ENCODE measurements around the gene SPDL1. TPM values are rescaled to one million over a fixed set of nuclear protein-coding genes. Genes with fewer than 3 reads are reported as not detected.

The SPDL1 gene
- total and polyA plus RNA-seq, 8 donors = 6.4 to 43.2 (median 33.3) TPM

GRCh38 chr5:169542811-169543210, 40.8 kb upstream of the SPDL1 start:
- Histone ChIP-seq H3K4me1 (peaks cover 0 to 4% of the 10 kb centered on the region in 2 donors), H3K4me3 (no peak overlapping the region), H3K27ac (no peak overlapping the region), H3K27me3 (peaks cover 0 to 8% of the 10 kb centered on the region in 2 donors), H3K36me3 (no peaks in the 10 kb centered on the region), H3K9me3 (no peaks in the 10 kb centered on the region)
- DNase-seq (peak in 1 of 4 donors; percentile 9), ATAC-seq (no peak)
- TF ChIP-seq, protein P1, sequence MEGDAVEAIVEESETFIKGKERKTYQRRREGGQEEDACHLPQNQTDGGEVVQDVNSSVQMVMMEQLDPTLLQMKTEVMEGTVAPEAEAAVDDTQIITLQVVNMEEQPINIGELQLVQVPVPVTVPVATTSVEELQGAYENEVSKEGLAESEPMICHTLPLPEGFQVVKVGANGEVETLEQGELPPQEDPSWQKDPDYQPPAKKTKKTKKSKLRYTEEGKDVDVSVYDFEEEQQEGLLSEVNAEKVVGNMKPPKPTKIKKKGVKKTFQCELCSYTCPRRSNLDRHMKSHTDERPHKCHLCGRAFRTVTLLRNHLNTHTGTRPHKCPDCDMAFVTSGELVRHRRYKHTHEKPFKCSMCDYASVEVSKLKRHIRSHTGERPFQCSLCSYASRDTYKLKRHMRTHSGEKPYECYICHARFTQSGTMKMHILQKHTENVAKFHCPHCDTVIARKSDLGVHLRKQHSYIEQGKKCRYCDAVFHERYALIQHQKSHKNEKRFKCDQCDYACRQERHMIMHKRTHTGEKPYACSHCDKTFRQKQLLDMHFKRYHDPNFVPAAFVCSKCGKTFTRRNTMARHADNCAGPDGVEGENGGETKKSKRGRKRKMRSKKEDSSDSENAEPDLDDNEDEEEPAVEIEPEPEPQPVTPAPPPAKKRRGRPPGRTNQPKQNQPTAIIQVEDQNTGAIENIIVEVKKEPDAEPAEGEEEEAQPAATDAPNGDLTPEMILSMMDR (IDR thresholded peaks at IDR 0.05) = no peak
- intact Hi-C loops (cut with DNase I) = no loop called here

GRCh38 chr5:169544264-169544950, 39.2 kb upstream of the SPDL1 start:
- H3K27me3 ChIP-seq = peaks cover 0 to 15% of the 10 kb centered on the region in 2 donors
- no peaks in the 10 kb centered on the region for H3K9me3 ChIP-seq
- no peak overlapping the region for H3K4me3 ChIP-seq
- TF ChIP-seq, protein P1 (IDR thresholded peaks at IDR 0.05) = no peak
- no peak for DNase-seq
- peaks cover 0 to 4% of the 10 kb centered on the region in 2 donors for H3K4me1 ChIP-seq
- intact Hi-C loops (cut with DNase I) = no loop called here
- no peak overlapping the region for H3K27ac ChIP-seq
- no peak for ATAC-seq
- no peaks in the 10 kb centered on the region for H3K36me3 ChIP-seq

DNA sequence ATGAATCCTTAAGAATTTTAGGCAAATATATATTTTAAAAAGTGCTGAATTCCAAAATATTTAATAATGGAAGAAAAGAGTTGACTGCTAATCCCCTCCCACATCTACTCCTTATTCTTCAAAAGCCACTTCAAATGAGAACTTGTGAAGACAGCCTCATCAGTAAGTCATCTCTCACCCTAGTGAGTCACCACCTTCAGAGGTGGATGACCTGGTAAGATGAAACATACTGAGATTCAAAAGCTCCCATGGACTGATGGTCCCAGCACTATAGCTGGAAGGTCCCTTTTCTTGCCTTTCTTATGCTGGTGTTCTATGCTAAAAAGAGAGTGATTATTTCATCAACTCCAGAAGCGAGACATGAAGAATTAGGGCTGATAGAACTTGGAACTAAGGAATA, 37.8 kb upstream of the SPDL1 start:
- Histone ChIP-seq H3K27ac (no peak overlapping the region), H3K36me3 (no peaks in the 10 kb centered on the region), H3K27me3 (peaks cover 0 to 26% of the 10 kb centered on the region in 2 donors), H3K4me3 (no peak overlapping the region), H3K9me3 (no peaks in the 10 kb centered on the region), H3K4me1 (peaks cover 0 to 4% of the 10 kb centered on the region in 2 donors)
- DNase-seq (no peak), ATAC-seq (no peak)
- TF ChIP-seq, protein P1 (IDR thresholded peaks at IDR 0.05) = no peak
- intact Hi-C loops (cut with DNase I) = no loop called here

DNA sequence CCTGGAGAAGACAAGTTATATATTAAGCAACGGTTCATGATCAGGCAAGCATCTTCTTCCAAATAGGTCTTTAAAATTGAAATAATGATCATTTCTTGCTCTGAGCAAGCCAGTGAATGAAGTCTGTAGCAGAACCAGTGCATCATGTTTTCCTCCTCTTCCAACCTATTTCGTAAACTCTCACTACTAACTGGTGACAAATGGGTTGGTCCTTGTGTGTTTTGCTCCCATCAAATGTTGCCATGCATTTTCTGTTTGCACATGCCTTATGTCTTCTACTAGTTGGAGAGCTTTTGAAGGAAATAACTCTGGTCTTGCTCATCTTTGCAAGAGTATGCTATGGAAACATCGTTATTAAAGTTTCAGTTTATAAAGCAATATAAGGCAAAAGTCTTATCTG, 37.2 kb upstream of the SPDL1 start:
- intact Hi-C loops (cut with DNase I) = no loop called here
- Histone ChIP-seq H3K36me3 (no peaks in the 10 kb centered on the region), H3K27me3 (peaks cover 0 to 27% of the 10 kb centered on the region in 2 donors), H3K9me3 (no peaks in the 10 kb centered on the region), H3K4me1 (peaks cover 0 to 4% of the 10 kb centered on the region in 2 donors), H3K4me3 (no peak overlapping the region), H3K27ac (no peak overlapping the region)
- no peak for DNase-seq
- TF ChIP-seq, protein P1 (IDR thresholded peaks at IDR 0.05) = no peak
- ATAC-seq = no peak

- H3K4me3 ChIP-seq = no peak overlapping the region
- no peak overlapping the region for H3K27ac ChIP-seq
- ATAC-seq (peak; percentile 35), DNase-seq (peak in 1 of 4 donors; percentile 19)
- intact Hi-C loops (cut with DNase I) = no loop called here
- no peaks in the 10 kb centered on the region for H3K9me3 ChIP-seq
- TF ChIP-seq, protein P1 (IDR thresholded peaks at IDR 0.05) = no peak
- peaks cover 0 to 4% of the 10 kb centered on the region in 2 donors for H3K4me1 ChIP-seq
- H3K36me3 ChIP-seq = no peaks in the 10 kb centered on the region
- peaks cover 0 to 31% of the 10 kb centered on the region in 2 donors for H3K27me3 ChIP-seq
Measured at GRCh38 chr5:169547508-169547907, 36.1 kb upstream of the SPDL1 start.

Measured in left lung (tissue), 10 donors.